K562 (cell line): ENCODE results near the gene PCYT1A. TPM values are rescaled to one million over a fixed set of nuclear protein-coding genes. Genes with fewer than 3 reads are reported as not detected.
A peak's percentile ranks its signal among the peaks of the same experiment; 100 is the strongest.

Experiments used
- ATAC-seq: fragments of 200-7000 bp; cut with Tn5 transposase; 3 replicates; pipeline ENCODE4 v1.9.1; 2020; ENCODE audit warnings: moderate library complexity
- BruUV-seq: library from RNA; stranded (reverse); fragments of 400-500 nt; replicated peaks from 2 replicates; lab custom pipeline; 2021; lab: Mats Ljungman, UMichigan
- CTCF ChIA-PET: fragments of 300-600 bp; formaldehyde crosslinking; extraction: SDS; loops from one replicate; lab custom pipeline; 2021; ENCODE audit warnings: low intra/inter-chr PET ratio; lab: Yijun Ruan, JAX
- POLR2A ChIA-PET: fragments of 300-600, 350-650 bp; sonication (Branson Sonifier 250); formaldehyde crosslinking; extraction: SDS; loops from one replicate; lab custom pipeline; 2021; ENCODE audit warnings: antibody characterized with exemption, inconsistent platforms; lab: Yijun Ruan, JAX
- DNase-seq, 4 experiments: peaks; one replicate each; pipeline versions ENCODE4 v3.0.0 to v3.0.0-alpha.2; 2011 to 2018; ENCODE audit warnings: low spot score in 3 of 4, mixed read lengths in 3 of 4; ENCODE audit errors: extremely low read depth in 1 of 4
- FAIRE-seq: peaks from 2 replicates; lab custom pipeline; 2011; peaks lifted over from hg19 to GRCh38; lab: Jason Lieb, UNC
- H2AFZ ChIP-seq: 2 replicates; pipeline ENCODE4 v1.6.0; 2011; ENCODE audit warnings: low read depth, low read length, control low read depth, inconsistent platforms
- H3K27ac ChIP-seq: fragments of 200-600 bp; 3 replicates; pipeline ENCODE4 v1.8.0; 2011; ENCODE audit warnings: low read depth, mild to moderate bottlenecking, control low read depth, inconsistent platforms, low read length, moderate library complexity, mixed read lengths; ENCODE audit errors: extremely low read depth
- H3K27me3 ChIP-seq, 2 experiments: fragments of 300-600 bp in 1 of 2; 2 replicates in 1 of 2; 3 replicates in 1 of 2; pipeline versions ENCODE4 v1.6.0 to v1.8.0; 2011; ENCODE audit warnings: inconsistent platforms in 2 of 2, low read length in 2 of 2, mild to moderate bottlenecking in 1 of 2, mixed read lengths in 1 of 2, moderate library complexity in 1 of 2; ENCODE audit not compliant: control insufficient read depth in 2 of 2, insufficient read depth in 2 of 2
- H3K36me3 ChIP-seq: fragments of 300-600 bp; 3 replicates; pipeline ENCODE4 v1.8.0; 2011; ENCODE audit warnings: mild to moderate bottlenecking, low read length, inconsistent platforms; ENCODE audit not compliant: control insufficient read depth, insufficient read depth
- H3K4me1 ChIP-seq, 2 experiments: fragments of 200-600 bp in 1 of 2; replicated peaks in 1 of 2; 2 replicates in 1 of 2; 3 replicates in 1 of 2; pipeline versions ENCODE4 v1.5.1 to v1.8.0; 2011; ENCODE audit warnings: inconsistent platforms in 2 of 2, low read length in 2 of 2, mild to moderate bottlenecking in 1 of 2, mixed read lengths in 1 of 2, moderate library complexity in 1 of 2; ENCODE audit not compliant: control insufficient read depth in 2 of 2, insufficient read depth in 2 of 2
- H3K4me2 ChIP-seq: 2 replicates; pipeline ENCODE4 v1.6.1; 2011; ENCODE audit warnings: low read length, control low read depth, inconsistent platforms, mixed read lengths; ENCODE audit not compliant: insufficient read depth
- H3K4me3 ChIP-seq: fragments of 200-600 bp; sonication (generic), shearing (Covaris generic); 2 replicates; pipeline ENCODE4 v1.5.1; 2016; ENCODE audit warnings: control low read depth, inconsistent platforms
- H3K79me2 ChIP-seq: fragments of 200-600 bp; 3 replicates; pipeline ENCODE4 v1.8.0; 2011; ENCODE audit warnings: low read length, inconsistent platforms; ENCODE audit not compliant: control insufficient read depth, insufficient read depth
- H3K9ac ChIP-seq, 2 experiments: 2 replicates each; pipeline versions ENCODE4 v1.6.0 to v1.6.1; 2011; ENCODE audit warnings: low read depth in 2 of 2, low read length in 2 of 2, control low read depth in 1 of 2, inconsistent platforms in 1 of 2, mild to moderate bottlenecking in 1 of 2, mixed read lengths in 1 of 2; ENCODE audit not compliant: insufficient read depth in 1 of 2
- H3K9me1 ChIP-seq: one replicate; pipeline ENCODE4 v1.6.0; 2011; ENCODE audit warnings: inconsistent platforms, mild to moderate bottlenecking, low read length, moderate library complexity; ENCODE audit not compliant: control insufficient read depth, insufficient read depth
- H3K9me3 ChIP-seq: replicated peaks from 2 replicates; pipeline ENCODE4 v1.5.1; 2011; ENCODE audit warnings: low read depth, low read length, inconsistent platforms; ENCODE audit not compliant: control insufficient read depth, insufficient read depth
- H4K20me1 ChIP-seq: replicated peaks from 2 replicates; pipeline ENCODE4 v1.6.1; 2011; ENCODE audit warnings: low read length, inconsistent platforms, mixed read lengths; ENCODE audit not compliant: control insufficient read depth, insufficient read depth
- ELF4 ChIP-seq: fragments of 450-650 bp; formaldehyde crosslinking; IDR thresholded peaks from 2 replicates; pipeline ENCODE4 v1.4.0; 2022; ENCODE audit warnings: missing genetic modification characterization
- ETS1 ChIP-seq: conservative IDR thresholded peaks from 2 replicates; pipeline ENCODE4 v1.6.1; 2011; ENCODE audit warnings: low read depth, mild to moderate bottlenecking, low read length; ENCODE audit not compliant: control insufficient read depth
- FOXP4 ChIP-seq: sonication (generic); formaldehyde crosslinking; IDR thresholded peaks from 2 replicates; pipeline ENCODE4 v1.8.0; 2022; ENCODE audit warnings: mild to moderate bottlenecking, missing genetic modification reagents, borderline replicate concordance
- MBD1 ChIP-seq: fragments of 250-450 bp; sonication (Bioruptor Pico); IDR thresholded peaks from 2 replicates; pipeline ENCODE4 v1.8.0; 2022; ENCODE audit warnings: inconsistent platforms
- MXI1 ChIP-seq: IDR thresholded peaks from 2 replicates; pipeline ENCODE4 v1.6.1; 2011; ENCODE audit warnings: low read depth, mild to moderate bottlenecking, improper control_type of control experiment, low read length
- OTX1 ChIP-seq: fragments of 450-650 bp; formaldehyde crosslinking; IDR thresholded peaks from 2 replicates; pipeline ENCODE4 v1.4.0; 2022; ENCODE audit warnings: mild to moderate bottlenecking
- RBM22 ChIP-seq: fragments of 200-400 bp; formaldehyde crosslinking; IDR thresholded peaks from 2 replicates; pipeline ENCODE4 v1.6.1; 2018; ENCODE audit warnings: low read length, low read depth; ENCODE audit not compliant: poor library complexity, severe bottlenecking
- RCOR1 ChIP-seq, 2 experiments: IDR thresholded peaks; 2 replicates each; pipeline ENCODE4 v1.6.1; 2012; ENCODE audit warnings: low read depth in 2 of 2, low read length in 2 of 2, borderline replicate concordance in 1 of 2, improper control_type of control experiment in 1 of 2
- SMAD4 ChIP-seq: fragments of 250-450 bp; sonication (Bioruptor Pico); conservative IDR thresholded peaks from 2 replicates; pipeline ENCODE4 v1.8.0; 2021; ENCODE audit warnings: inconsistent platforms, mild to moderate bottlenecking, moderate library complexity
- U2AF2 ChIP-seq: fragments of 200-400 bp; formaldehyde crosslinking; optimal IDR thresholded peaks from 2 replicates; pipeline ENCODE3; 2017; ENCODE audit warnings: low read depth, mild to moderate bottlenecking, low read length
- ZNF445 ChIP-seq: fragments of 250-450 bp; sonication (Bioruptor Pico); IDR thresholded peaks from 2 replicates; pipeline ENCODE4 v1.4.0; 2020; ENCODE audit warnings: low read depth, mild to moderate bottlenecking, moderate library complexity
- ZNF551 ChIP-seq: fragments of 250-450 bp; sonication (Bioruptor Pico); IDR thresholded peaks from 2 replicates; pipeline ENCODE4 v1.5.0; 2021; ENCODE audit warnings: mild to moderate bottlenecking, moderate library complexity
- WGBS: fragments of 100-300 bp; shearing (Covaris generic); methylation state at CpG from one replicate; pipeline ENCODE4 v1.1.6; 2016; ENCODE audit warnings: low coverage, mixed read lengths; ENCODE audit not compliant: insufficient coverage; ENCODE audit errors: missing lambda C conversion rate; 5-methylcytosine and 5-hydroxymethylcytosine counted together
- in situ Hi-C: fragments of 300-500 bp; cut with MboI; formaldehyde crosslinking; loops from 4 replicates; pipeline ENCODE4 v1.15.0; 2018; ENCODE audit warnings: inconsistent platforms, mixed read lengths
- intact Hi-C: fragments of 100-400 bp; cut with micrococcal nuclease; formaldehyde crosslinking; loops from 2 replicates; pipeline ENCODE4 v1.14.2; 2022
- polyA plus RNA-seq, 8 experiments: library from polyadenylated mRNA; depleted of rRNA in 4 of 8; stranded (reverse) in 5 of 8; unstranded in 3 of 8; fragments of >200 nt; fragmentation: Nextera tagmentation in 2 of 8; fragmentation: Illumina TruSeq in 1 of 8; extraction: Ambion mirVana in 2 of 8; extraction: Trizol in 1 of 8; gene quantifications; 2 replicates each; pipeline versions ENCODE4 v1.2.1 to v1.2.3, GENCODE V29; 2011 to 2014; ENCODE audit warnings: inconsistent platforms in 1 of 8, missing spikeins in 1 of 8
- total RNA-seq, 7 experiments: library from RNA; depleted of rRNA in 6 of 7; stranded (reverse); fragments of >200 nt in 6 of 7; fragmentation: Illumina TruSeq in 2 of 7; extraction: Trizol in 2 of 7; gene quantifications; 2 replicates each; pipeline versions ENCODE4 v1.2.1 to v1.2.3, GENCODE V29; 2011 to 2021; ENCODE audit warnings: low replicate concordance in 1 of 7

PCYT1A gene
- total and polyA plus RNA-seq, 9 of the 15 experiments (the other 6 are each of a cell fraction or from before 2014, with no cell fraction given), result 13.4 to 62.8 (median 49.4) TPM

- Histone ChIP-seq H3K36me3 (peaks cover 42% of the 10 kb centered on the region; the same call in 2 of the 3 replicates), H3K9me3 (no peaks in the 10 kb centered on the region; the same call in 1 of the 2 replicates), H3K79me2 (peaks cover 16% of the 10 kb centered on the region), H3K4me2 (peak within 1 kb of the TSS; percentile 97), H3K4me1 (peaks cover 4 to 15% of the 10 kb centered on the region in 2 experiments; a peak in 4 of 5 replicates), H4K20me1 (no peaks in the 10 kb centered on the region), H2AFZ (peak within 1 kb of the TSS; percentile 99), H3K9me1 (no peaks in the 10 kb centered on the region), H3K4me3 (peak within 1 kb of the TSS; percentile 93), H3K9ac (peak within 1 kb of the TSS; percentile 83 to 100), H3K27me3 (no peaks in the 10 kb centered on the region; a peak in 1 of 5 replicates), H3K27ac (peak within 1 kb of the TSS; percentile 94)
- WGBS, result under 1% methylated on average over 58 of the region's 92 CpGs
- intact Hi-C loops (loop anchor here (5.0 kb wide), 1 partner anchor 129 kb away; no protein-coding TSS in a partner anchor), in situ Hi-C loops (no loop called here)
- DNase-seq (peak; percentile 95 to 98 (median 96)), ATAC-seq (peak; percentile 95), FAIRE-seq (peak; percentile 46)
- CTCF ChIA-PET, result interaction anchor here (0.6 kb wide), 1 partner anchor 32 kb away, joined by 3 read pairs; no protein-coding TSS in a partner anchor
- no TSS peak for BruUV-seq
- POLR2A ChIA-PET, result interaction anchor here (0.6 to 2.2 kb wide), 26 partner anchors 8 to 631 kb away, joined by 3 to 14 read pairs (median 4); partner anchors contain the start of genes PCYT1A and TM4SF19
- peak; percentile 75 for TF ChIP-seq MXI1
- peak; percentile 93 for TF ChIP-seq RBM22
- TF ChIP-seq OTX1, result no peak
- peak in 1 of 2 experiments; percentile 30; a peak in 1 of 4 replicates for TF ChIP-seq RCOR1 (IDR thresholded peaks at IDR 0.05; ENCODE audit: borderline replicate concordance in 1 of 2, low read depth in 2 of 2, low read length in 2 of 2)
- no peak for TF ChIP-seq U2AF2
- TF ChIP-seq ELF4 (CRISPR knock-in tag), result peak; percentile 72; the same call in 1 of the 2 replicates
- no peak for TF ChIP-seq ZNF551 (CRISPR knock-in tag)
- no peak for TF ChIP-seq MBD1
- TF ChIP-seq SMAD4 (CRISPR knock-in tag), result peak; percentile 56
- no peak for TF ChIP-seq ZNF445 (CRISPR knock-in tag)
- peak; percentile 37; the same call in 1 of the 2 replicates for TF ChIP-seq ETS1
- TF ChIP-seq FOXP4 (CRISPR knock-in tag), result no peak
Measured at GRCh38 chr3:196317687-196318467, 30.4 kb upstream of the PCYT1A start, which contains the start of gene DYNLT2B. Gene DYNLT2B, minus strand, starts transcription at chr3:196318240. Its CDS starts 88 bp downstream, at chr3:196318152.
